HuH-7 (cell line): Measurements from ENCODE around the gene PHLDB1.
"Not testable (repeated sequence)": the region's sequence is repeated elsewhere in the genome, so short reads cannot be mapped to it uniquely, and the experiment has no call there.

Source experiments
- DNase-seq: peaks from one replicate; pipeline ENCODE4 v3.0.0; 2011; ENCODE audit warnings: low spot score

Gene PHLDB1

GRCh38 chr11:118606157-118606843, 1.1 kb upstream of the PHLDB1 start:
- no peak for DNase-seq

DNA sequence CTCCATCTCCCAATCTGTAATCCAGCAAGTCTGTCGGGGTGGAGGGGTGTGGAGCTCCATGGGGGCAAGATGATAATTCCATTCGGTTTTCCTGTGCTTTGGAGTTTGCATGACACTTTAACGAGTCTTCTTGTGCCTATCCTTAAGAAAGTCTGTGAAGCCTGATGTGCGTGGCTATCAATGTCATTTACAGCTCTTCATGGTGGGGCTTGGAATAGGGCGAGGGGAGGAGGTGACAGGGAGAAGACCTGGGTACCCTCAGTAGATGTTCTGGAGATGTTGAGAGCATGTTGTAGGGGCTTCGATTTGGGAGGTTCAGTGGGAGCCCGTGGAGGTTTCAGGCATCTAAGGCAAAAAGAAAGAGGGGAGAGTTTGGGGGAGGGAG, 579 bp upstream of the PHLDB1 start:
- DNase-seq, result no peak

GRCh38 chr11:118608360-118609227, 1.2 kb downstream of the PHLDB1 start:
- no peak for DNase-seq

- no peak for DNase-seq
Measured at GRCh38 chr11:118609380-118610224, 2.2 kb downstream of the PHLDB1 start.

- DNase-seq, result no peak
Measured at GRCh38 chr11:118610225-118610772, 2.9 kb downstream of the PHLDB1 start.

DNA sequence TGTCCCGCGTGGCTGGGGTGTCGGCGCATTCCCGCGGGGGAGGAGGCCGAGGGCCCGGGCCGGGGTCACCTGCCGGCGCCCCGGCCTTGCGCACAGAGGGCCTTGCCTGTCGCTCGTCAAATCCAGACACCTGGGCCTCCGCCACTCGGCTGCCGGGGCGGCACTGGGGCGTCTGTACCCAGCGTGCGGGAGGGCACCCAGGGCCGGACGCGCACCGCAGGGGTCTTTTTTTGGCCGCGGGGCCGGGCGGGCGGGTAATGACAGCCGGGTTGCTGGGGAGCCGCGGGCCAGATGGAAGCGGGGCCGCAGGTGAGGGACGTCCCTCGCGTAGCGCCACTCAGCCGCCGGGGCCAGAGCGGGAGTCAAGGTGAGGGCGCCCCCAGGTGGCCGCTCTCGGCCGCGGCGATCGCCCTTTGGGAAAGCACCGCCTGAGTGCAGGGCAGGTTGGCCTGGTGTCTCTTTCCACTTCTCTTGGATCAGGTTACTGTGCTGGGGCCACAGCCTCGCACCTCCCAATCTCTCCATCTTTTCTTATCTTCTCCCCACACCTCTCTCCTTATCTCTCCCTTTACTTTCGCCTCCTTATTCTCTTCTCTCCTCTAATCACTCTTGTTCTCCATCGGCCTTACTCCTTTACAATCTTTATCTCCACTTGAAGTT, 3.5 kb downstream of the PHLDB1 start:
- DNase-seq, result peak; percentile 86

DNA sequence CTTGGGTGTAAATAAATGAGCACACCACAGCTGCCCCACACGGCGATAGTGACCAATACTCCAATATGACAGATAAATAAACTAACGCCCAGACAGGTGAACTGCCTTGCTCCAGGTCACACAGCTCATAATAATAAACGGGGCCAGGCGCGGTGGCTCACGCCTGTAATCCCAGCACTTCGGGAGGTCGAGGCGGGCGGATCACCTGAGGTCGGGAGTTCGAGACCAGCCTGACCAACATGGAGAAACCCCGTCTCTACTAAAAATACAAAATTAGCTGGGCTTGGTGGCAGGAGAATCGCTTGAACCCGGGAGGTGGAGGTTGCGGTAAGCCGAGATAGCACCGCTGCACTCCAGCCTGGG, 4.0 kb downstream of the PHLDB1 start:
- DNase-seq, result not testable (repeated sequence)

DNA sequence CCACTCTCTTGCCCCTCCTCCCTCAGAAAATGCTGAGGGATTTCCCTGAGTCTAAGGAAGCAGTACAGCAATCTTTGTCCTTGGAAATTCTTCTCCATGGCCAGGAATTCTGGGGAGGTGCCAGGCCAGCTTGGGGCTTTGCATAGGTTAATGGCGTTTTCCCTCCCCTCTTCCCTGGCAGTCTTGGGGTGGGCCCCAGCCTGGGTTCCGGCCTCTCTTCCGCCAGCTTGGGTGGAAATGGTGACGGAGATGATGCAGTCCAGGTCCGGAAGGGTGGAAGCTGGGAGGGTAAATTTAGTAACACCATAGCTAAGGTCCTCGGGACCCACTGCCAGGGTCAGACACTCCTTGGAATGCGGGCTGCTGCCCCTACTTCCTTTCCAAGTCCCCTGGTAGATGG, 5.0 kb downstream of the PHLDB1 start:
- no peak for DNase-seq

DNA sequence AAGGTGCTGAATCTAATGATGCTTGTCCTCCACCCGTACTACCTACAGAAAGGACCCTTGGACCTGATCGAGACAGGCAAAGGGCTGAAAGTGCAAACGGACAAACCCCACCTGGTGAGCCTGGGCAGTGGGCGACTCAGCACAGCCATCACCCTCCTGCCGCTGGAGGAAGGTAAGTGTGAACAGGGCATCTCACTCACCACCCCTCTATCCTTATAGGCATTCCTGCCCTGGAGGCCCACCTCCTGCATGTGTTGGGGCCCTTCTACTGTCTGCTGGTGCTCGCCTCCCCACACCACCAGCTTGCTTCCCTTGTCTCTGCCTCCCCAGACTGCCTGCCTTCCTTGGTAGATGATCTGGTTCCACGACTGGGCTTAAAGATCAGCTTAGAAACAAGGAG, 7.1 kb downstream of the PHLDB1 start:
- no peak for DNase-seq

GRCh38 chr11:118615282-118615975, 8.0 kb downstream of the PHLDB1 start:
- DNase-seq, result no peak

DNA sequence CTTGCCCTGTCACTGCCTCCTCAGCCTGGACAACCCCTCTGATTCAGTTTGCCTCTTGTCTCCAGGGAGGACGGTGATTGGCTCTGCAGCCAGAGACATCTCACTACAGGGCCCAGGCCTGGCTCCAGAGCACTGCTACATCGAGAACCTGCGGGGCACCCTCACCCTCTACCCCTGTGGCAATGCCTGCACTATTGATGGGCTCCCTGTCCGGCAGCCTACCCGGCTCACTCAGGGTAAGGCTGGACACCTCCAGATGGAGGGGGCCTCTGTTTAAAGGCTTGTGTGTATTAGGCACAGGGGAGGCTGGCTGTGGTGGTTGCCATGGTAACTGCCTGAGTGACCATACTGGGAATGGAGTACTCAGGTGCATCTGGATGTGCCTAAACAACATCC, 8.6 kb downstream of the PHLDB1 start:
- DNase-seq, result no peak

DNA sequence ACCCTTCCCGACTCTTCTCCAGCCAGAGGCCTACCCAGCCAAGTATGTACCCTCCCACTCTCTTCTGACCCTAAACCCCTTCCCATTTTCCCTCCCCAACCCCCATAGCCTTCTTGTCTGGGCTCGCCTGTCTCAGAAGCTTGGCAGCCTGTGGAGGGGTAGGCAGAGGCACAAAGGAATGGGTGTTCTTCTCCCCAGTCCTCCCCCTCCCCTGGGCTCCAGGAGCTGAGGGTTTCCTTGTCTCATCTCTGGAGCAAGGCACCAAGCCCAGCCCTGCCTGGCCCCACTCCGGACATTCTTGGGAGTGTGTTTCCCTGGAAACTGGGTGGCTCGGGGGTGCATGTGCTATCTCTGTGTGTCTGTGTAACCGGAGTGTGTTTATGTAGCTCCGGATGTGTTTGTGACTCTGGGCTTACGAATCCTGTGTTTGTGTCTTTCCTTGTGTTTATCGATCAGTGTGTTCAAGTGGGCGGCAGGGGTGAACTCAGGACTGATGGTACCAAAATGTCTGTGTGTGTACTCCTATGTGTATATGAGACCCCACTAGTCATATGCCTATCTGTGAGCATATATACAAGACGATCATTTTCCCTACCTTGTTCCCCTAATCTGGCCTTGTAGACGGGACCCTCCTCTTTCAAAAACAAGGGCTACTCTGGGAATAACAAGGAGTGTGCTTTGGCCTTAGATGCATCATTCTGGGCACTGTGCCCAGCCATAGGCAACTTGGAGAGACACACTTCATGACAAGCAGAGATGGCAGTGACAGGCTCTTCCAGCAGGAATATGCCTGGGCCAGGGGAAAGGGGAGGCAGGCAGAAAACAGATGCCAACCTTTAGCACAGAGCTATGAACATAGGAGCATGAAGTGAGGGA, 10.9 kb downstream of the PHLDB1 start:
- no peak for DNase-seq

GRCh38 chr11:118618991-118619375, 11.6 kb downstream of the PHLDB1 start:
- no peak for DNase-seq

GRCh38 chr11:118619444-118620197, 12.2 kb downstream of the PHLDB1 start:
- no peak for DNase-seq

GRCh38 chr11:118620529-118621070, 13.2 kb downstream of the PHLDB1 start:
- peak; percentile 58 for DNase-seq

DNA sequence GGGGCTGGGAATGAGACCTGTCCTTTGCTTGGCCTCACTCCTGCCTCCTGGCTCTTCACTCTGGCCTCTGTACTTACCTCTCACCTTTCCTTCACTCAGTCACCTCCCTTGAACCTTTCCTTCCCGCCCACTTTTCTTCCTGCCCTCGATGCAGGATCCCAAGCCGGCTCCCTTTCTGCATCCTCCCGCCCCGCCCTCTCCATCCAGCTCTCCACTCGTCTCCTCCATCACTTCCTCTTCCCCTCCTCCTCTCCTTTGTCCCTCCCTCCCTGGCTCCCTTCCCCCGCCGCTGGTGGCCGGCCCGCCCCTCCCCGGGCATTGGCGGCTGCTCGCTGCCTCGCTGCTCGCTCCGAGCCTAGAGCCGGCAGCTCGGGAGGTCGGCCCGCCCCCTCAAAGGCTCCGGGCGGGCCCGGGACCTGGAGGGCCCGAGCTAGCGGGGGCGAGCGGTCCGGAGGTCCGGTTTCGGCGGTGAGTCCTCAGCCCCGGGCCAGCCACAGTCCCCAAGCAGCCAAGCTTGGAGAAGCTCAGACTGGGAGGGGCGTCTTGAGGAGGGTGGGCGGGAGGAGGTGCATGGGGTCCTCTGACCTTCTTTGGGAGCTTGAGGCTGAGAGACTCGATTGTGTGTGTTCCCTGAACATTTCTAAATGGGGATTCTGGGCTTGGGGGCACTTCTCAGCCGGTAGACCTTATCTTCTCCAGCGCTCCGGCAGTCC, 13.8 kb downstream of the PHLDB1 start:
- DNase-seq, result peak; percentile 87

DNA sequence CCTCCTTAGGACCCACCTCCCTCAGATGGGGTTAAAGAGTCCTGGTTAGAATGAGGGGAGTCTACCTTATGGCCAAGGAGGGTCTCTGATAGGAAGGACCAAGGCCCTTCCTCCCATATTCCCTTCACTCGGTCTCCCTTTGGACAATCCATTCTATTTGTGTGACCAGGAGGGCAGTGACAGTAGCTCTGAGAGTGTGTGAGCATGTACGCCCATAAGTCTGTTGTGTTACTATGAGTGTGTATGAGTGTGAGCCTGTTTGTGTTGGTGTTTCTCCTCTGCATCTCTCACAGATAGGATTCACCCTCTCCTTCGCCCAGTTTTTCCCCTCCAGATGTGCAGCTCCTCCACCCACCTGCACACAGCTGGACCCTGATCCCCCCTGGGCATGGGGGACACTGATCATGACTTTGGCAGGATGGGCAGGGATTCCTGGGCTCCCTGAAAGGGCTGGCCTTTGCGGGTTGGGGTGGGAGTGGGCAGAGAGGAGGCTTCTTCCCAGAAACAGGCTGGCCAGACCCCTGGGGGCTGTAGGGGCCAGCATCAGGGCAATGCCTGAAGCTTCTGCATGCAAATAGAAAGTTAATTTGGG, 14.5 kb downstream of the PHLDB1 start:
- no peak for DNase-seq
